Spleen (tissue), 11 donors: ENCODE measurements around the gene FBN3. TPM values are rescaled to one million over a fixed set of nuclear protein-coding genes. Genes with fewer than 3 reads are reported as not detected.
"Not testable (repeated sequence)": the region's sequence is repeated elsewhere in the genome, so short reads cannot be mapped to it uniquely, and the experiment has no call there.

Experiments used
- DNase-seq: peaks from one replicate; pipeline ENCODE4 v3.0.0-alpha.2; 2020
- H3K27ac ChIP-seq, 8 donors: fragments of 200-600 bp; sonication (generic) in 7 of 8; 1 replicate in 4 of 8; 2 replicates in 4 of 8; pipeline versions ENCODE4 v1.5.0 to v1.8.0; 2016 to 2021; ENCODE audit warnings: inconsistent platforms in 4 of 8, mild to moderate bottlenecking in 4 of 8, moderate library complexity in 1 of 8
- H3K27me3 ChIP-seq, 7 donors: fragments of 200-600 bp; sonication (generic) in 6 of 7; replicated peaks in 1 of 7; 1 replicate in 4 of 7; 2 replicates in 3 of 7; pipeline versions ENCODE4 v1.5.0 to v1.8.0; 2016 to 2021; ENCODE audit warnings: inconsistent platforms in 3 of 7, mild to moderate bottlenecking in 1 of 7
- H3K36me3 ChIP-seq, 6 donors: fragments of 200-600 bp; sonication (generic) in 5 of 6; 1 replicate in 4 of 6; 2 replicates in 2 of 6; pipeline versions ENCODE4 v1.5.0 to v1.8.0; 2016 to 2021; ENCODE audit warnings: inconsistent platforms in 2 of 6
- H3K4me1 ChIP-seq, 6 donors: fragments of 200-600 bp; sonication (generic) in 5 of 6; 1 replicate in 3 of 6; 2 replicates in 3 of 6; pipeline versions ENCODE4 v1.5.0 to v1.8.0; 2016 to 2021; ENCODE audit warnings: inconsistent platforms in 3 of 6
- H3K4me3 ChIP-seq, 8 donors: fragments of 200-600 bp; sonication (generic) in 7 of 8; 1 replicate in 4 of 8; 2 replicates in 4 of 8; pipeline versions ENCODE4 v1.5.0 to v1.8.0; 2016 to 2021; ENCODE audit warnings: inconsistent platforms in 4 of 8, mild to moderate bottlenecking in 4 of 8, moderate library complexity in 2 of 8
- H3K9me3 ChIP-seq, 8 donors: fragments of 200-600 bp; sonication (generic) in 7 of 8; 1 replicate in 4 of 8; 2 replicates in 4 of 8; pipeline versions ENCODE4 v1.5.0 to v1.8.0; 2016 to 2021; ENCODE audit warnings: inconsistent platforms in 4 of 8
- POLR2A ChIP-seq, 3 donors: fragments of 450-650 bp; IDR thresholded peaks; one replicate each; pipeline ENCODE4 v1.5.1; 2017; ENCODE audit warnings: antibody characterized with exemption in 3 of 3, mild to moderate bottlenecking in 1 of 3
- POLR2AphosphoS5 ChIP-seq, 3 donors: sonication (generic); formaldehyde crosslinking; IDR thresholded peaks; one replicate each; pipeline ENCODE4 v1.5.1; 2017; ENCODE audit warnings: antibody characterized with exemption in 3 of 3
- WGBS, 5 donors: extraction: QIAGEN DNeasy Blood & Tissue Kit in 3 of 5; methylation state at CpG; one replicate each; pipeline versions ENCODE4 v1.1.5 to v1.1.7; 2013 to 2018; 5-methylcytosine and 5-hydroxymethylcytosine counted together
- intact Hi-C: fragments of 100-400 bp; cut with DNase I; formaldehyde crosslinking; loops from one replicate; pipeline ENCODE4 v1.15.0; 2023; ENCODE audit warnings: low total_unique reads
- polyA plus RNA-seq, 3 donors: library from polyadenylated mRNA; stranded (reverse); fragments of 200-250 nt; gene quantifications; one replicate each; pipeline ENCODE4 v1.2.1, GENCODE V29; 2013
- total RNA-seq, 7 donors: library from RNA; depleted of rRNA in 3 of 7; stranded (reverse); fragments of >200 nt in 3 of 7; fragmentation: NEBNext Ultra II Directional in 4 of 7; extraction: Animal tissue kit (Norgen Biotek cat#: 25700) in 4 of 7; gene quantifications; one replicate each; pipeline versions ENCODE4 v1.1.0 to v1.2.1, GENCODE V29; 2016 to 2021
- TF ChIP-seq, protein P1 (sequence below), 11 experiments: fragments of 200-600 bp in 7 of 11; fragments of 450-650 bp in 4 of 11; sonication (generic) in 4 of 11; IDR thresholded peaks in 8 of 11; conservative IDR thresholded peaks in 3 of 11; 1 replicate in 7 of 11; 2 replicates in 4 of 11; pipeline versions ENCODE4 v1.4.0 to v1.8.0; 2016 to 2021; ENCODE audit warnings: antibody characterized with exemption in 11 of 11, inconsistent platforms in 4 of 11, mild to moderate bottlenecking in 1 of 11
- donor health status: healthy with polysubstance abuse.
- donor health status: DM: no; HTN: no; CAD: no; lungs with moderate emphysema.
- donor health status: DM: no; HTN: no; CAD: no.
- donor health status: Bipolar disorder and iron deficiency.
- donor health status: healthy.
- donor health status: DM: no; HTN: no; CAD: no.
- donor health status: DM: yes; HTN: yes; CAD: no.

Gene FBN3
- total and polyA plus RNA-seq, 10 donors = 0.02 TPM; not detected in 9

DNA sequence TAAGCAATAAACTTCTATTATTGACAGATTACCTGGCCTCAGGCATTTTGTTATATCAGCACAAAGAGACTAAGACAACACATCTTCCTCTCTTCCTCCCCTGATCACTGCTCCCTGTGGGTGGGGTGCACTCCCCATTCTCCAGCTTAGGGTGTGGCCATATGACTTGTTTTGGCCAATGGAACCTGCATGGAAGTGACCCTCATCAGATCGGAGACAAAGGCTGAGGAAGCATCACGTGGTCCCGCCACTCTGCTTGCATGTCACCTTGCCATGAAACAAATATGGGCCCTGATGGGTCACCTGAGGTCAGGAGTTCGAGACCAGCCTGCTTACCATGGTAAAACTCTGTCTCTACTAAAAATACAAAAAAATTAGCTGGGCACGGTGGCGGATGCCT lies 110.6 kb downstream of the FBN3 start:
- intact Hi-C loops = no loop called here
- Histone ChIP-seq H3K36me3 (no peaks in the 10 kb centered on the region), H3K9me3 (no peaks in the 10 kb centered on the region), H3K27ac (no peak overlapping the region), H3K27me3 (peaks cover 0 to 21% (median 0%) of the 10 kb centered on the region in 7 donors), H3K4me3 (no peak overlapping the region), H3K4me1 (no peaks in the 10 kb centered on the region)
- TF ChIP-seq, protein P1, sequence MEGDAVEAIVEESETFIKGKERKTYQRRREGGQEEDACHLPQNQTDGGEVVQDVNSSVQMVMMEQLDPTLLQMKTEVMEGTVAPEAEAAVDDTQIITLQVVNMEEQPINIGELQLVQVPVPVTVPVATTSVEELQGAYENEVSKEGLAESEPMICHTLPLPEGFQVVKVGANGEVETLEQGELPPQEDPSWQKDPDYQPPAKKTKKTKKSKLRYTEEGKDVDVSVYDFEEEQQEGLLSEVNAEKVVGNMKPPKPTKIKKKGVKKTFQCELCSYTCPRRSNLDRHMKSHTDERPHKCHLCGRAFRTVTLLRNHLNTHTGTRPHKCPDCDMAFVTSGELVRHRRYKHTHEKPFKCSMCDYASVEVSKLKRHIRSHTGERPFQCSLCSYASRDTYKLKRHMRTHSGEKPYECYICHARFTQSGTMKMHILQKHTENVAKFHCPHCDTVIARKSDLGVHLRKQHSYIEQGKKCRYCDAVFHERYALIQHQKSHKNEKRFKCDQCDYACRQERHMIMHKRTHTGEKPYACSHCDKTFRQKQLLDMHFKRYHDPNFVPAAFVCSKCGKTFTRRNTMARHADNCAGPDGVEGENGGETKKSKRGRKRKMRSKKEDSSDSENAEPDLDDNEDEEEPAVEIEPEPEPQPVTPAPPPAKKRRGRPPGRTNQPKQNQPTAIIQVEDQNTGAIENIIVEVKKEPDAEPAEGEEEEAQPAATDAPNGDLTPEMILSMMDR (IDR thresholded peaks at IDR 0.05 in 8 of 11, conservative IDR thresholded peaks at IDR 0.05 in 3 of 11) = no peak
- TF ChIP-seq POLR2AphosphoS5 (IDR thresholded peaks at IDR 0.05) = no peak
- no peak for TF ChIP-seq POLR2A (IDR thresholded peaks at IDR 0.05)
- no peak for DNase-seq
- WGBS, 5 donors = 59 to 92% (median 76%) methylated on average over 6 of the region's 6 CpGs

DNA sequence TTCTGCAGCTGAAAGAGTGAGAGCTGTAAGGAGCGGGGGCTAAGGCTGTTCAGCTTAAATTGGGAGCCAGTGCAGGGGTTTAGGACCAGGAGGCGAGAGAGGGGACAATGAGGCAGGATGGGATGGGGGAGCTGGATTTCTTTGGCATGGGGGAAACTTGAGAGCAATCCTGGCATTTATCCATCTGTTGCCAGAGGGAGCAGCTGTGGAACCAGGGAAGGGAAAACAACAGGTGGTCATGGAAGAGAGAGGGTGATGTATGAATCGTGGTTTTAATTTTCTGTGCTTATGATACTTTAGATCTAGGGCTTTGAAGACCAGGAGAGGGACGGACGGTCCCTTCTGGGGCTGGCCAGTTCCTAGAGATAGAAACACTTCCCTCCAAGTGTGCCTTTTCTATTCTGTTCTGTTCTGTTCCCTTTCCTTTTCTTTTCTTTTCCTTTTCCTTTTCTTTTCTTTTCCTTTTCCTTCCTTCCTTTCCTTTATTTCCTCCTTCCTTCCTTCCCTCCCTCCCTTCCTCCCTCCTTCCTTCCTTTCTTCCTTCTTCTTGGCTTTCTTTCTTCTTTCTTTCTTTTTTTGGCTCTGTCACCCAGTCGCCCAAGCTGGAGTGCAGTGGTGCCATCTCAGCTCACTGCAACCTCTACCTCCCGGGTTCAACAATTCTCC lies 112.8 kb downstream of the FBN3 start:
- Histone ChIP-seq H3K36me3 (no peaks in the 10 kb centered on the region), H3K4me1 (no peaks in the 10 kb centered on the region), H3K27me3 (peaks cover 0 to 24% (median 0%) of the 10 kb centered on the region in 7 donors), H3K27ac (no peak overlapping the region), H3K9me3 (no peaks in the 10 kb centered on the region), H3K4me3 (no peak overlapping the region)
- no peak for DNase-seq
- TF ChIP-seq POLR2AphosphoS5 (IDR thresholded peaks at IDR 0.05) = no peak
- TF ChIP-seq POLR2A (IDR thresholded peaks at IDR 0.05) = no peak
- TF ChIP-seq, protein P1 (IDR thresholded peaks at IDR 0.05 in 8 of 11, conservative IDR thresholded peaks at IDR 0.05 in 3 of 11) = no peak
- intact Hi-C loops = no loop called here
- 77 to 87% (median 81%) methylated on average over 7 of the region's 7 CpGs for WGBS, 5 donors

DNA sequence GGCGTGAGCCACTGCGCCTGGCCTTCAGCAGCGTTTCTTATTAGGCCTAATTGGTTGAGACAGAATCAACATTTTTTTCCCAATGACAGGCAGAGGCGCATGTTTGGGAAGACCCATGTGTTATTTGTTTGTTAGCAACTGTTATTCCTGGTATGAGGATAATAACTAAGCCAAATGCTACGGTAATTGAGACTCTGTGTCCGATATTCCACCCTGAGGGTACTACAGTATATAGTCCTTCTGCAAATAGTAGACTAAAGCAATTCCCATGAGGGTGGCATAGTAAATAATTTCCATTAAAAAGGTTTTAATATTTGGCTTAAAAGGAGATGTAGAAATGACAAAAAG lies 115.2 kb downstream of the FBN3 start:
- 83 to 94% (median 91%) methylated on average over 6 of the region's 6 CpGs for WGBS, 5 donors
- no peaks in the 10 kb centered on the region for H3K9me3 ChIP-seq
- peaks cover 0 to 21% (median 0%) of the 10 kb centered on the region in 7 donors for H3K27me3 ChIP-seq
- no peak for DNase-seq
- H3K4me3 ChIP-seq = no peak overlapping the region
- intact Hi-C loops = no loop called here
- TF ChIP-seq, protein P1 (IDR thresholded peaks at IDR 0.05 in 8 of 11, conservative IDR thresholded peaks at IDR 0.05 in 3 of 11) = no peak
- TF ChIP-seq POLR2AphosphoS5 (IDR thresholded peaks at IDR 0.05) = no peak
- H3K27ac ChIP-seq = no peak overlapping the region
- H3K36me3 ChIP-seq = no peaks in the 10 kb centered on the region
- no peaks in the 10 kb centered on the region for H3K4me1 ChIP-seq

DNA sequence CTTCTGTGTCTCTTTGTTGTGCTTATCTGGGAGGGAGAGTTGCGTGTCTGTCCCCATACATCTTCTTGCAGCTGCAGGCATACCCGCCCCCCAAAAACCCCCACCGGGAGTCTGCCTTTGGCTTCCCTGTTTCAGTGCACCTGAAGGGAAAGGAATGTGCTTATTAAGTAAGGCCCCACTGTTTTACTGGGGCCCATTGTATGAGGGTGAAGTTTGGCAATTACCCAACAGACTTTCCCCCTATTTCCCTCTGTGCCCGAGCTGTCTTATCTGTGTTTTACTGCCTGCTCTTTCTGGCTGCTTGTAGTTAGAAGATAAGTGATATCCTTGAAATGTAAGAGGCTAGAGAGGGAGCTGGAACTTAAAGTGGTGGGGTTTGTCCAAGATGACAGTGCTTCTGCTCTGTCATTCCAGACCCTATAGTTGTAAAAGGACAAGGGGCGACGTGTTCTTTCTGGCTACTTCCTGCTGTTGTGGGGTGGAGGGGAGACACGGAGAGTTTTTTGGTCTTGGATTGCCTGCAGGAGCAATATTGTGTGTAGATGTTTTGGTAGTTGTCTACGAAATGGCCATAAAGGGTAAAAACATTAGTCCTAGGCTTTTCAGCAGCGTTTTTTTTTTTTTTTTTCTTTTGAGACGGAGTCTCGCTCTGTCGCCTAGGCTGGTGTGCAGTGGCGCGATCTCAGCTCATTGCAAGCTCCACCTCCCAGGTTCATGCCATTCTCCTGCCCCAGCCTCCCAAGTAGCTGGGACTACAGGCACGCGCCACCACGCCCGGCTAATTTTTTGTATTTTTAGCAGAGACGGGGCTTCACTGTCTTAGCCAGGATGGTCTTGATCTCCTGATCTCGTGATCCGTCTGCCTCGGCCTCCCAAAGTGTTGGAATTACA lies 115.9 kb downstream of the FBN3 start:
- WGBS, 5 donors = 56 to 67% (median 61%) methylated on average over 22 of the region's 22 CpGs
- H3K27ac ChIP-seq, DNase-seq, intact Hi-C loops, H3K4me1 ChIP-seq, H3K9me3 ChIP-seq, H3K36me3 ChIP-seq, H3K4me3 ChIP-seq: not testable (repeated sequence)
- H3K27me3 ChIP-seq = peaks cover 0 to 21% (median 0%) of the 10 kb centered on the region in 7 donors
